GM12878 (cell line): Measurements from ENCODE around the gene RNF38. TPM values are rescaled to one million over a fixed set of nuclear protein-coding genes. Genes with fewer than 3 reads are reported as not detected.
A peak's percentile ranks its signal among the peaks of the same experiment; 100 is the strongest.

ENCODE experiments used
- ATAC-seq: fragments of 200-7000 bp; cut with Tn5 transposase; 3 replicates; pipeline ENCODE4 v1.9.1; 2020; ENCODE audit warnings: mild to moderate bottlenecking, moderate library complexity
- BruUV-seq: library from RNA; stranded (reverse); fragments of 400-500 nt; replicated peaks from 2 replicates; lab custom pipeline; 2021; lab: Mats Ljungman, UMichigan
- CTCF ChIA-PET: fragments of 300-600 bp; sonication (Branson Sonifier 250); formaldehyde crosslinking; extraction: SDS; loops from one replicate; lab custom pipeline; 2021; ENCODE audit warnings: inconsistent platforms; lab: Yijun Ruan, JAX
- POLR2A ChIA-PET: fragments of 350-600 bp; formaldehyde crosslinking; extraction: SDS; loops from one replicate; lab custom pipeline; 2021; ENCODE audit warnings: inconsistent platforms; lab: Charles Lee
- RAD21 ChIA-PET: fragments of 300-600 bp; sonication (Branson Sonifier 250); formaldehyde crosslinking; loops from one replicate; lab custom pipeline; 2023; ENCODE audit warnings: antibody characterized with exemption; ENCODE audit not compliant: unreplicated experiment; lab: Charles Lee
- SMC1A ChIA-PET: fragments of 300-600 bp; sonication (Branson Sonifier 250); formaldehyde crosslinking; loops from one replicate; lab custom pipeline; 2023; ENCODE audit not compliant: unreplicated experiment, uncharacterized antibody; lab: Charles Lee
- DNase-seq: peaks from one replicate; pipeline ENCODE4 v3.0.0-alpha.2; 2011; ENCODE audit warnings: low read depth, low spot score
- FAIRE-seq: peaks from 3 replicates; lab custom pipeline; 2011; peaks lifted over from hg19 to GRCh38; lab: Jason Lieb, UNC
- H2AFZ ChIP-seq: 2 replicates; pipeline ENCODE4 v1.6.0; 2011; ENCODE audit warnings: low read depth, low read length, control low read depth; ENCODE audit not compliant: control insufficient read depth
- H3K27ac ChIP-seq: 2 replicates; pipeline ENCODE4 v1.5.1; 2011; ENCODE audit warnings: control low read depth; ENCODE audit not compliant: control insufficient read depth, insufficient read depth
- H3K27me3 ChIP-seq, 2 experiments: replicated peaks in 1 of 2; 2 replicates each; pipeline versions ENCODE4 v1.6.0 to v1.6.1; 2011; ENCODE audit warnings: low read length in 1 of 2; ENCODE audit not compliant: control insufficient read depth in 2 of 2, insufficient read depth in 2 of 2
- H3K36me3 ChIP-seq, 2 experiments: 2 replicates each; pipeline ENCODE4 v1.5.1; 2011; ENCODE audit warnings: low read length in 1 of 2; ENCODE audit not compliant: control insufficient read depth in 2 of 2, insufficient read depth in 2 of 2
- H3K4me1 ChIP-seq: 2 replicates; pipeline ENCODE4 v1.6.1; 2011; ENCODE audit warnings: mild to moderate bottlenecking, low read length, moderate library complexity, mixed read lengths; ENCODE audit not compliant: control insufficient read depth, insufficient read depth
- H3K4me2 ChIP-seq: 2 replicates; pipeline ENCODE4 v1.6.0; 2011; ENCODE audit warnings: control low read depth; ENCODE audit not compliant: control insufficient read depth, insufficient read depth
- H3K4me3 ChIP-seq: fragments of 200-600 bp; sonication (generic); 2 replicates; pipeline ENCODE4 v1.5.1; 2016
- H3K79me2 ChIP-seq: 2 replicates; pipeline ENCODE4 v1.6.0; 2011; ENCODE audit warnings: low read length; ENCODE audit not compliant: control insufficient read depth, insufficient read depth
- H3K9ac ChIP-seq: 2 replicates; pipeline ENCODE4 v1.8.0; 2011; ENCODE audit warnings: low read length, control low read depth, mixed read lengths; ENCODE audit not compliant: control insufficient read depth, insufficient read depth
- H3K9me3 ChIP-seq: replicated peaks from 3 replicates; pipeline ENCODE4 v1.5.1; 2011; ENCODE audit warnings: mild to moderate bottlenecking, low read length; ENCODE audit not compliant: control insufficient read depth, insufficient read depth
- H4K20me1 ChIP-seq: 2 replicates; pipeline ENCODE4 v1.6.0; 2011; ENCODE audit not compliant: control insufficient read depth, insufficient read depth
- ATF2 ChIP-seq: IDR thresholded peaks from 2 replicates; pipeline ENCODE4 v1.6.1; 2012; ENCODE audit warnings: low read length, inconsistent platforms
- ATF7 ChIP-seq: fragments of 450-650 bp; IDR thresholded peaks from 2 replicates; pipeline ENCODE4 v1.6.1; 2016; ENCODE audit warnings: low read depth, mild to moderate bottlenecking
- BCL11A ChIP-seq: IDR thresholded peaks from 2 replicates; pipeline ENCODE4 v1.6.1; 2011; ENCODE audit warnings: low read depth, low read length
- BCL3 ChIP-seq: IDR thresholded peaks from 2 replicates; pipeline ENCODE4 v1.6.1; 2011; ENCODE audit warnings: borderline replicate concordance, low read depth, mild to moderate bottlenecking, moderate library complexity, low read length; ENCODE audit not compliant: insufficient read depth, poor library complexity, severe bottlenecking
- CBFB ChIP-seq: IDR thresholded peaks from 2 replicates; pipeline ENCODE4 v1.6.1; 2016; ENCODE audit warnings: antibody characterized with exemption, low read depth
- CHD1 ChIP-seq: IDR thresholded peaks from 2 replicates; pipeline ENCODE4 v1.6.1; 2012; ENCODE audit warnings: low read depth, low read length, improper control_type of control experiment
- EP300 ChIP-seq, 2 experiments: fragments of 150-350 bp in 1 of 2; IDR thresholded peaks; 2 replicates each; pipeline ENCODE4 v1.6.1; 2011 to 2012; ENCODE audit warnings: low read depth in 2 of 2, low read length in 2 of 2, borderline replicate concordance in 1 of 2, improper control_type of control experiment in 1 of 2, inconsistent platforms in 1 of 2; ENCODE audit not compliant: control insufficient read depth in 1 of 2
- HSF1 ChIP-seq: fragments of 150-350 bp; IDR thresholded peaks from 2 replicates; pipeline ENCODE4 v1.6.1; 2014; ENCODE audit warnings: mild to moderate bottlenecking, low read depth, low read length
- KLF5 ChIP-seq: fragments of 450-650 bp; IDR thresholded peaks from 2 replicates; pipeline ENCODE4 v1.6.1; 2014; ENCODE audit warnings: mild to moderate bottlenecking; ENCODE audit not compliant: partially characterized antibody
- NR2C2 ChIP-seq: IDR thresholded peaks from 2 replicates; pipeline ENCODE4 v1.6.1; 2011; ENCODE audit warnings: borderline replicate concordance, low read depth; ENCODE audit not compliant: control insufficient read depth, insufficient read length
- RB1 ChIP-seq: fragments of 450-650 bp; formaldehyde crosslinking; IDR thresholded peaks from 2 replicates; pipeline ENCODE4 v1.6.1; 2017; ENCODE audit warnings: mild to moderate bottlenecking, borderline replicate concordance
- RELA ChIP-seq: fragments of 450-650 bp; IDR thresholded peaks from 2 replicates; pipeline ENCODE4 v1.8.0; 2014; ENCODE audit warnings: borderline replicate concordance; ENCODE audit not compliant: partially characterized antibody
- SREBF1 ChIP-seq: IDR thresholded peaks from 2 replicates; pipeline ENCODE4 v1.6.1; 2012; ENCODE audit warnings: mild to moderate bottlenecking, low read length
- TBL1XR1 ChIP-seq: IDR thresholded peaks from 2 replicates; pipeline ENCODE4 v1.6.1; 2012; ENCODE audit warnings: low read depth, low read length, improper control_type of control experiment
- YY1 ChIP-seq: IDR thresholded peaks from 2 replicates; pipeline ENCODE4 v1.6.1; 2011; ENCODE audit warnings: low read depth, mild to moderate bottlenecking, low read length
- ZNF384 ChIP-seq: IDR thresholded peaks from 2 replicates; pipeline ENCODE4 v1.6.1; 2012; ENCODE audit warnings: low read depth, mild to moderate bottlenecking, low read length, improper control_type of control experiment, borderline replicate concordance
- ZNF687 ChIP-seq: fragments of 450-650 bp; IDR thresholded peaks from 2 replicates; pipeline ENCODE4 v1.6.1; 2017; ENCODE audit warnings: mild to moderate bottlenecking, moderate library complexity
- in situ Hi-C: fragments of 300-500 bp; cut with MboI; formaldehyde crosslinking; loops from 9 replicates; pipeline ENCODE4 v1.14.3; 2018; ENCODE audit warnings: mixed read lengths
- intact Hi-C: fragments of 100-400 bp; cut with micrococcal nuclease; formaldehyde crosslinking; loops from one replicate; pipeline ENCODE4 v1.14.2; 2022; ENCODE audit not compliant: unreplicated experiment
- polyA plus RNA-seq, 11 experiments: library from polyadenylated mRNA; depleted of rRNA in 4 of 11; unstranded in 6 of 11; stranded (reverse) in 5 of 11; fragments of >200 nt; fragmentation: Nextera tagmentation in 4 of 11; fragmentation: Illumina TruSeq in 1 of 11; extraction: Ambion mirVana in 4 of 11; extraction: Trizol in 1 of 11; gene quantifications; 1 replicate in 1 of 11; 2 replicates in 10 of 11; pipeline versions ENCODE4 v1.2.1 to v1.2.3, GENCODE V29; 2011 to 2016; ENCODE audit warnings: inconsistent platforms in 2 of 11, missing spikeins in 2 of 11, low read depth in 1 of 11
- total RNA-seq, 4 experiments: library from RNA; depleted of rRNA in 3 of 4; stranded (reverse); fragments of >200 nt in 3 of 4; fragmentation: Illumina TruSeq in 1 of 4; extraction: Trizol in 1 of 4; gene quantifications; 2 replicates each; pipeline versions ENCODE4 v1.2.1 to v1.2.3, GENCODE V29; 2013 to 2021

The RNF38 gene
- total and polyA plus RNA-seq, 10 of the 15 experiments (the other 5 are each of a cell fraction or from before 2014, with no cell fraction given): 5.1 to 34.7 (median 12.7) TPM

DNA sequence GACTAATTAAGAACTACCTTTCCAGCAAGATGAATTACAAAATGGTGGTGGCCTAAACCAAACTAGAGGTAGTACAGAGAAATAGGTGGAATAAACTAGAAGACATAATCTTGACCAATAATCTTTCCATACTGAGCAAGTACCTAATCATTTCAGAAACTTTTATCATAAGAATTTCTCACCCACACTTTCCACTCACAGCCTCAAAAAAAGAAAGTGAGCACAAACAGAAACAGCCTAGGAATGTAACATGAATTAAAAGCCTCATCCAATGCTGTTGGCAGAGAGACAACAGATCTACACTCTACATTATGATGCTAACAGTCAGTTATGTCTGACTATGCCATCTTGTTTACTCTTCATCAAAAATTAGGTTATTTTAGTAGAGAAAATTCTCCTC is 1.3 kb downstream of the RNF38 start:
- RAD21 ChIA-PET: no interaction called here
- BruUV-seq: no TSS peak
- Histone ChIP-seq H3K4me2 (peak overlapping the region; percentile 69), H2AFZ (no peak overlapping the region), H3K27me3 (no peaks in the 10 kb centered on the region), H3K36me3 (no peaks in the 10 kb centered on the region; a peak in 1 of 4 replicates), H3K9me3 (peaks cover 3% of the 10 kb centered on the region; the same call in 1 of the 3 replicates), H4K20me1 (no peaks in the 10 kb centered on the region), H3K9ac (no peak overlapping the region), H3K4me1 (peaks cover 13% of the 10 kb centered on the region), H3K79me2 (peaks cover 63% of the 10 kb centered on the region), H3K27ac (no peak overlapping the region), H3K4me3 (peak overlapping the region; percentile 61; the same call in 1 of the 2 replicates)
- ATAC-seq (no peak), FAIRE-seq (no peak), DNase-seq (no peak)
- CTCF ChIA-PET: interaction anchor here (11.3 kb wide), 1 partner anchor 158 kb away, joined by 421 read pairs; no protein-coding TSS in a partner anchor
- SMC1A ChIA-PET: no interaction called here
- in situ Hi-C loops: no loop called here
- intact Hi-C loops: no loop called here
- TF ChIP-seq RB1: no peak
- TF ChIP-seq HSF1: no peak
- TF ChIP-seq SREBF1: no peak
- TF ChIP-seq BCL11A: no peak
- no peak for TF ChIP-seq KLF5
- TF ChIP-seq RELA: no peak
- no peak for TF ChIP-seq TBL1XR1
- TF ChIP-seq CBFB: no peak
- TF ChIP-seq ZNF687: no peak
- no peak for TF ChIP-seq CHD1
- no peak for TF ChIP-seq EP300 (IDR thresholded peaks at IDR 0.05; ENCODE audit: borderline replicate concordance in 1 of 2, control insufficient read depth in 1 of 2, low read depth in 2 of 2, low read length in 2 of 2)
- no peak for TF ChIP-seq ATF2
- TF ChIP-seq ATF7: no peak
- no peak for TF ChIP-seq NR2C2
- no peak for TF ChIP-seq ZNF384
- TF ChIP-seq BCL3: no peak
- TF ChIP-seq YY1: no peak
- POLR2A ChIA-PET: interaction anchor here (0.5 kb wide), 1 partner anchor 137 kb away, joined by 3 read pairs; no protein-coding TSS in a partner anchor
